ENCODE data around the gene RAB5IF.
"Not testable (repeated sequence)": the region's sequence is repeated elsewhere in the genome, so short reads cannot be mapped to it uniquely, and the experiment has no call there.

RAB5IF gene

DNA sequence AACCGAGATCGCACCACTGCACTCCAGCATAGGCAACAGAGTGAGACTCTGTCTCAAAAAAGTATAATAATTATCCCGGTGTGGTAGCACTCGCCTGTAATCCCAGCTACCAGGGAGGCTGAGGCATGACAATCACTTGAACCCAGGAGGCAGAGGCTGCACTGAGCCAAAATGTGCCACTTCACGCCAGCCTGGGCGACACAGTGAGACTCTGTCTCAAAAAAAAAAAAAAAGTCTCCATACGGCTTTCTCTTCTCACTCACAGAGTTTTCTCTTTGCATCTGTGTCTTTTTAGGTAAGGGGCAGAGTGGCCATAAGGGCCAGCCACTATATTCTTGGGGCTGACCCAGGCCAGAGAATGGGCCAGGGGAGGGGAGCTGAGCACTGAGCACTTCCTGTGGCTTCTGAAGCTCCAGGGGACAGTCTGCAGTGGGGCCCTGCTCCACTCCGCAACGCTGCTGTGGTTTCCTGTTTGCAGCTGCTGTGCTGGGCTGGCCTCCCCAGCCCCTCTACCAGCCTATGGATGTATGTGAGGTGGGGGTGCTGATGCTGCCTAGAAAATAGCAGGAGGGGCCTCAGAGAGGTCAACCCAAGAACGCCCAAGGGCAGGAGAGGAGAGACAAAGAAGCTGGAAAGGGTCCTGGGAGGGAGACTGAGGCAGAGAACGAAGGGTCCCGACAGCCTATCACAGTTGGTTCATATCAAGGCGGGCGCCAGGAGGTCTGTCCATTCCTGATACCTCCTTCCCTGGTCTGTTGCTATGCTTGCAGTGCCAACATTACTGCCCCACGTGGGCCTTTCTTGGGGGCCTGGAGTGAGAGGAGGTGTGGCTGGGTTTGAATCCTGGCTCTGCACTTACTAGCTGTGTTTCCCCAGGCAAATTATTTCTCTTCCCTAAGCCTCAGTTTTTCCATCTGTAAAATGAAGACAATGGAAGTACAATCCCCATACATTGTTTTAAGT is 24.4 kb downstream of the RAB5IF start:
- peak; percentile 62 for DNase-seq (ENCODE audit: low spot score)

DNA sequence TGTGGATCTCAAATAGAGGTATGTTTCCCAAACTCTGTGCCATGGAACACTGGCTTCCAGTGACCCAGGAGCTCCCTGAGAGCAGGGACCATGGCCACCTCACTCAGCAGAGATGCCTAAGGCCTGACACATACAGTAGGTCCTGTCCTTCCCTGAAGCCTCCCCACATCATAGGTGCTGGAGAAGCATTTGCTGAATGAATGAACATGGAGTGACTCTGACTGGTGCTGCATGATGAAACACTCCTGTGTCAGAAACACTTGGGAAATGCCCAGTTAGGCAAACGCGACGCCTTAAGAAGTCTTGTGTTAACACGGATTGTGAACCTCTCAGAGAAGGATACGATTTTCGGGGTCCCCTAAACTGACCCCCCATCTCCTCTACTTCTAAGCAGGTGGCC is 26.1 kb downstream of the RAB5IF start:
- DNase-seq (ENCODE audit: low spot score) = no peak

DNA sequence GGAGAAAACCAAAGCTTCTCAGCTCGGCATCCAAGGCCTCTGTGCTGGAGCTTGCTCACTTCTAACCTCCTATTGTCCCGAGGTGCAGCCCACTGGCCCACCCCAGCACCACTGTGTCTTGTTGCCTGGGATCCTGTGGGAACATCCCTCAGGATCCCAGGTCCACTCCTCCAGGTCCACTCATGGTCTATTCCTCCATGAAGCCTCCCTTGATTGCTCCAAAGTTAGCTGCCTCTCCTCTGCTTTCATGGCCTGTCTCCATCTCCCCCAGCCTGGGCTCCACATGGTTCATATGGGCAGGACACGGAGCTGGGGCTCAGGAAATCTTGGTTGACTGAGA is 26.5 kb downstream of the RAB5IF start:
- DNase-seq (ENCODE audit: low spot score) = no peak

DNA sequence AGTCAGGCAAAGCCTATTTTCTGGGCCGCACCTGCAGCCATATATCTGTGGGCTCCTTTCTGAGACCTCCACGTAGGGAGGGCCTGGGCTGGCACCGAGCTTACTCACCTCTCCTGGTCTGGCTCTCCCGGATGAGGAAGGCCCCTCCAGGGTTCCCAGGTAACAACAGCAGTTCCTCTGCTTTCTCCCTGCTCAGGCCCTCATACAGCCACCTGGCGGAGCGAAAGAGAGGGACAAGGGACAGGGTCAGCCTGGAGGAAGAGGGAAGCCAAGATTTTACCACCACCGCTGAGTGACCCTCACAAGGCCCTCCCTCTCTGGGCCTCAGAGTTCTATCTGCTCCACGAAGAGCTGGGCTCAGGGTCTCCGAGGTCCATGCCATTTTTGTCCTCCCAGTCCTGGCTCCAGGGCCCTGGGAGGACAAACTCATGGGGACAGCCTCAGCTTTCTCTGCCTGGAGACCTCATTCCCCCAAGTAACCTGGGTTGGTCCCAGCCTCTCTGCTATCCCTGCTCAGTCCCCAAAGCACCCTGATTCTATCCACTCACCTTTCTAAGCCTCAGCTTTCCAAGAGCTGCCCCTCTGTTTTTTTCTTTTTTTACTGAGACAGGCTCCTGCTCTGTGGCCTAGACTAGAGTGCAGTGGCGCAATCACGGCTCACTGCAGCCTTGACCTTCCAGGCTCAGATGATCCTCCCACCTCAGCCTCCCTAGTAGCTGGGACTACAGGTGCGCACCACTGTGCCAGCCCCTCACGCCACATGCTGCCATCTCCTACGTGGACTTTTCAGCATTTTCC is 27.1 kb downstream of the RAB5IF start:
- DNase-seq (ENCODE audit: low spot score) = no peak

DNA sequence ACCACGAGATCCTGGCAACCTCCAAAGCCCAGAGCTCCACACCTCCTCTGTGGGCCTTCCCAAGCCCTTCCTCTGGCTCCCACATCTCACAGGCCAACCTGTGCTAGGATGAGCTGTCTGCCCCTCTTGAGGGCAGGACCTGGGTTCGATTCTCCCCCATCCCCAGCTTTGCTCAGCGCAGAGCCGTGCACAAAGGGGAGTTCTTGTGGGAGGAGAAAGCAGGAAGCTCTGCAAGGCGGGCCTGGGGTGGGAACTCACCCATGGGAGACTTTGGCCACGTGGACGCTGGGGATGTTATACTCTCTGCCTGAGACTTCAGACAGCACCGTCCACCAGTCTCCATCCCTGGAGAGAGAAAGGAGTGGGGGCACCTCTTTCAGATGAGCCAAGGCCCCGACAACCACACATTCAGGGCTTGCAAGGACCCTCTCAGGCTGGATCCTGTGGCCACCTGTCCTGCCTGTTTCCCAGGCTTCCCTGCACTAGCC is 27.8 kb downstream of the RAB5IF start:
- no peak for DNase-seq (ENCODE audit: low spot score)

DNA sequence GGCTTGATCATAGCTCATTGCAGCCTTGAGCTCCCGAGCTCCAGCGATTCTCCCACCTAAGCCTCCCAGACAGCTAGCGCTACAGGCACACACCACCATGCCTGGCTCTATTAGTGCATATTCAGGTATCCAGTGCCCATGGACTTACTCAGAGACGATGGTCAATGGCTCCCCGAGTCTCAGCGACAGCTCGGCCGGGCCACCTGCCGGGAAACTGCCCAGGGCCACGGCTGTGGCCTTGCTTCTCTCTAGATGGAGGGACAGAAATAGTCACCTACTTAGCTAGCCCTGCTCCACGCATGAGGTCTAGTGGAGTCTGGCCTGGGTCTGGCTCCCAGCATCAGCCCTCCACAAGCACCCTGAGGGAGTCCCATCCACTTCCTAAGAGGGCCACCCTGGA is 28.8 kb downstream of the RAB5IF start:
- no peak for DNase-seq (ENCODE audit: low spot score)

DNA sequence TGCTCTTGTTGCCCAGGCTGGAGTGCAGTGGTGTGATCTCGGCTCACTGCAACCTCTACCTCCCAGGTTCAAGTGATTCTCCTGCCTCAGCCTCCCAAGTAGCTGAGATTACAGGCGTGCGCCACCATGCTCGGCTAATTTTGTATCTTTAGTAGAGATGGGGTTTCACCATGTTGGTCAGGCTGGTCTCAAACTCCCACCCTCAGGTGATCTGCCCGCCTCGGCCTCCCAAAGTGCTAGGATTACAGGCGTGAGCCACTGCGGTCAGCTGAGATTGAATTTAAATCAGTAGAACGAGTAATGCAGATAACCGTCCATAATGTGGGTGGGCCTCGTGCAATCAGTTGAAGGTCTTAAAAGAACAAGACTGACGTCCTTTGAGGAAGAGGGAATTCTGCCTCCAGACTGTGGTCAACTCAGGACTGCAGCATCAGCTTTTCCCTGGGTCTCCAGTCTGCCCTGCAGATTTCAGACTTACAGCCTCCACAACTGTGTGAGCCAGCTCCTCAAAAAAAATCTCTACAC is 33.4 kb downstream of the RAB5IF start:
- not testable (repeated sequence) for DNase-seq (ENCODE audit: low spot score)

DNA sequence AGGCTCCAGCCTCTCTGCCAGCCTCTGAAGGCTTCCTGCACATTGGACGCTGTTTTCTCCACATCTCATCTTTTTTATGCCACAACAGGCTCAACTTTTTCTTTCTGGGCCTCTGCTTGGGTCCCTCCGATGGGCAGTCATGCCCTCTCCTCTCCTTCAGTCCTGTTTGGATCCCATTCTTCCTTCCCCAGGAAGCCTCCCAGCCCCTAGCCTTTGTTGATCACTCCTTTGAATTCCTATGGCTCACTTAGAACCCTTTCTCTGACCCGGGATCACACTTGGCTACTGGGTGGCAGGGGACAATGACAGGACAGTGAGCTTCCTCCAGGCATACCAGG is 35.9 kb downstream of the RAB5IF start:
- no peak for DNase-seq (ENCODE audit: low spot score)

DNA sequence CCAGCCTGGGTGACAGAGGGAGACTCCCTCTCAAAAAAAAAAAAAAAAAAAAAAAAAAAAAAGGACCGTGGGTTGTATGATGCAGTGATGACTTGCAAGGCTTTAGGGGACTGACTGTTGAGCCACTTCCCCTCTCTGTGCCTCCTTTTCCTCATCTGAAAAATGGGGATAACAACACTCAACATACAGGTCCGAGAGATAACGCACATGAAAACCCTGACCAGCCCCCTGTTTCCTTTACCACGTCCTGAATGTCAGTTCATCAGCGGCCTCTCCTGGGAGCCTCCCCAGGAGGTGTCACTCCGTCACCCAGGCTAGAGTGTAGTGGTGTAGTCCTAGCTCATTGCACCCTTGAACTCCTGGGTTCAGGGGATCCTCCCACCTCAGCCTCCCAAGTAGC is 36.6 kb downstream of the RAB5IF start:
- no peak for DNase-seq (ENCODE audit: low spot score)

DNA sequence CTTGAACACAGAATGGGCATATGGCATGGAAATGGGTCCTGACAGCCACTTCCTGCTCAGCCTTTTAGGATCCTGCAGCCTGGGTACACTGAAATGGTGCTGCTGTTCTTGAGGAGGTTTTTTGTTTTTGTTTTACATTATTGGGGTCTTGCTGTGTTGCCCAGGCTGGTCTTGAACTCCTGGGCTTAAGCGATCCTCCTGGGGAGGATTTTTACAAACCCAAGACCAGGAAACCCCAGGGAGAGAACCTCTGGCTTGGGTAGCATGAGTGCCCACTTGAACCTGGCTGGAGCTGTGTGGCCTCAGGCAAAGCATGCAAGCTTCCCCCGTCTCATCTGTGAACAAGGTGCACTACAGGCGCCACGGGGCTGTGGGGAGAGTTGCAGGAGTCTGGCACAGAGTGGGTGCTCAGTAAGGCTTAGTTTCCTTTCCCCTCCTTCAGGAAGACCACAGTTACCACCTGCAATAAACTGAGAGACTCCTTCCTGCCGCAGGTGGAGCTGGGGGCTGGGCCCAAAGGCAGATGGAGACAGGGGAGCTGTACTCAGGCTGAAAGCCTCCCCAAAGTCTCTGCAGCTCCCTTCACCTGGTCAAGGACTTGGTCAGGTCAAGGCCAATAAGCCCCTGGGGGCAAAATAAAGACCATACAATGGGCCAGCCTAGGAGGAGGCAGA is 38.6 kb downstream of the RAB5IF start:
- peak; percentile 68 for DNase-seq (ENCODE audit: low spot score)

DNA sequence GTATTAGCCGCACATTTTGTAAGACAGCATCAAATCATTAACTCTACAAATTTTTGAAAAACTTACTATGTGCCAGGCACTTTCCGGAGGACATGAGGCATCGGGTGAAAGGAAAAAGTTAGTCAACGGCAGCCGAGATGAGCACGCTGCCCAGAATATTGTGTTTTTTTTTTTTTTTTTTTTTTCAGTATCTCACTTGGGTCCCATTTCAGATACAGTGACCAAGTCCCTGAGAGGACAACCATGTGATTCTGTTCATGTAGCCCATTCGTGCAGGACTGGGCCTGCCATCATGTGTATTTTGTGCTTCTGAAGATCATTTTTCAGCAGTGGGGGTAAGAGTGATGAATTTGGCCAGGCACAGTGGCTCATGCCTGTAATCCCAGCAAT is 39.1 kb downstream of the RAB5IF start:
- peak; percentile 58 for DNase-seq (ENCODE audit: low spot score)

DNA sequence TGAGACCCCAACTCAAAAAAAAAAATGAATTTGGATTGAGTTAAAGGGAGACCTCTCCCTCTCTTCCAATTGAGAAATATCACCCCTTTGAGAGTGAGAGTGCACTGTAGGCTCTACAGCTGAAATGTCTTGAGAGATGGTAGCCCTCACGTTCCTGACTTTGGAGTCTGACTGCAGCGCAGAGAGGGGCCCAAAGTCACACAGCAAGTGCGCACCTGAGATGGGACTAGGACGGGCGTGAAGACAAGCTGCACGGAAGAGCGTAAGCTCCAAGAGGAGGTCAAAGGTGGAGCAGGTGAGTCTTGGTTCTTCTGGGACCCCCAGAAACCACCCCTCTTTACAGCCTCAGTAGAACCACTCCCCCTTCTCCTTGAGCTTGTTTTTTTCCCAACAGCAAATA is 39.8 kb downstream of the RAB5IF start:
- no peak for DNase-seq (ENCODE audit: low spot score)

DNA sequence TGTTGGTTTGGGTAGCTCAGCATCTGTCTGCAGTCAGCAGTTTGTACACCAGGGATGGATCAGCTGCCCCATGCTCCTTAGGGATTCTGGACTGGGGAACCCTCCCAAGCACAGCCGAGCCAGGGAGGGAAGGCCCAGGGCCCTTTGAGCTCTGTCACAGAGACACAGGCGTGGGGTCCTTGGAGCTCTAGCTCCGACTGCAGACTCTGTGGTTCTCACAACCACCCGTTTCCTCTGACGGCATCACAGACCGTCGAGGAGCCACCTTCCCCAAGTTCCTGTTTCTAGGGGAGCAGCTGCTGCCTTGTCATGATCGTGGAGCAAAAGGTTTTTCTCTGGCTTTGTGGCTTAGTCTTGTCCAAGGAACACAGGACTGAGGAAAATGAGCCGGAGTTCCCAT is 40.4 kb downstream of the RAB5IF start, which contains the start of gene SLA2:
Gene SLA2 (minus strand): TSS at position 199 of the 400 bp plus-strand sequence. CDS start 4,861 bp downstream, outside the sequence.
- DNase-seq (ENCODE audit: low spot score) = peak; percentile 75

DNA sequence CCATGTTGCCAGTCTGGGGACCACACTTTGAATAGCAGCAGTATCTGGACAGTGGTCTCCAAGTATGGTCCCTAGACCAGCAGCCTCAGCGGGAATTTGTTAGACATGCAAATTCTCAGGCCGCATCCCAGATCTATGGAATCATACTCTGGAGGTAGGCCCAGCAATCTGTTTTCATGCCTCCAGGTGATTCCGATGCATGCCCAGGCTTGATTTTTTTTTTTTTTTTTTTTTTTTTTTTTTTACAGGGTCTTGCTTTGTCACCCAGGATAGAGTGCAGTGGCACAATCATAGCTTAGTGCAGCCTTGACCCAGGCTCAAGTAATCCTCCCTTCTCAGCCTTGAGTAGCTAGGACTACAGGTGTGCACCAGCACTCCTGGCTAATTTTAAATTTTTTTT is 41.1 kb downstream of the RAB5IF start:
- DNase-seq (ENCODE audit: low spot score) = no peak

DNA sequence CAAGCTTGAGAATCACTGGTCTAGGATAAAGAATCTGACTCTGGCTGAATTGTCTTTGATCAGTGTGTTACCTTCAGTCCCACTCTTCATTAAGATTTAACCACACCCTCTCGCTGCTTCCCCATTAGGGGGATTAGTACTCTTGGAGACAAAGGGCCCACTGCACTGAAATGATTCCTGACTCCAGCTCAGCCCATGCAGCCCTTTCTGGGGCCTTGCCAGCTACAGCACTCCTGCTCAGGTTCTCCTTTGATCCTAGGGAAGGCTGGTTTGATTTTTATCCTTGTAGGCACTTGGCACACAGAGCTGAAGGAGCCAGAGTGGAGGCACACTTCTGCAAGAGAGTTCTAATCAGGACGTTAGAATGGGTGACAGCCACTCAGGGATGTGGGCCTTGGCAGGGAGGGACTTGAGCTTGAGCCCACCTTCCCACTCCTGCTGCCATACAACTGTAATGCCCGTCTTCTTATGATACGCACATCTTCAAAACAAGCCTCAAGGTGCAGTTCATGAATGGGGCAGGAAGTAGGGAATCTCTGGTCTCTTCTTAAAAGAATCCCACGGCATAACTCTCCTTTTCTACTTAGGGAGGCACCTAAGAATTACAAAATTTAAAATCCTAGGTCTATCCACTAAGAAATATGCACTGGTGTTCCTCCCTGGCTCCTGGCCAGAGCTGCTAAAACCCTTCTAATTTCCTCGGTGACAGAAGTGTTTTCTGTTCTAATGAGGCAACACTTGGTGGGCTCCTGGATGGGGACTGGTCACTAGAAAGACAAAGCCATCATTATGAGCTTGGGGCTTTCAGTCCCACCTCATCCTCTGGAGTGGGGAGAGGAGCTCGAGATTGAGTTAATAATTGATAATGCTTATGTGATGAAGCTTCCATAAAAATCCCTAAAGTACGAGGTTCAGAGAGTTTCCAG is 41.9 kb downstream of the RAB5IF start:
- no peak for DNase-seq (ENCODE audit: low spot score)

DNA sequence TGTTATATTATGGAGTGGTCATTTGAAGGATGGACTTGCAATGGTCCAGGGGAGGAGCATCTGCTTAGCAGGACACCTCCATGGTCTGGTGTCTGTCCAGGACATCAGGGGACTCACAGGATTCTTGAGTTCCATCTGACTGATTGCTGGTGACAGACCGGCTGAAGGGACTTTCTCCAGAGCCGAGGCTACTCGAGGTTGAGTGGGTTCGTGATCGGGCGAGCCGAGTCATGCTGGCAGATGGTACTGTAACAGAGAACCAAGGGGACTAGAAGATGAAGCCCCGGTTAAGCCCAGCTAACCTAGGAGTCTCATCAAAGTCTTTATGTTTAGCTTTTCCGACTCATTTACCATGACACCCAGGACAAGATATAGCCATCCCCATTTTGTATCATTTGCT is 47.9 kb downstream of the RAB5IF start:
- DNase-seq (ENCODE audit: low spot score) = no peak

DNA sequence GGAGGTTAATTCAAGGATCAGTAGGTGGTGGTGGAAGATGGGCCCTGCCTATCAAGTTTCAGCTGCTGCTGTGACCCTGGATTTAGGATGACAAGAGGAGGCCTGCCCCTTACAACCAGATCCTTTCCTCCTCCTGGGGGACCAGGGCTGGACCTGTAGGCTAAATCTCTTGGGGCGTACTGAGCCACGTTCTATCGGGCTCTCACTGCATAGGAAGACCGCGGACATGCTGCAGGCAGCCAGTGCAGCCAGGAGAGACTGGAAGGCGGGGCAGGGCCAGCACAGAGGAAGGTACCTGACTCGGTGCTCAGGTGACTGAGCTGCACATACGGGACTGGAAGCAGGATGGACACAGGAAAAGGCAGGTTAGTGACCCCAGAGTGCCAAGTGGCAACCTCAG is 48.9 kb downstream of the RAB5IF start:
- no peak for DNase-seq (ENCODE audit: low spot score)

DNA sequence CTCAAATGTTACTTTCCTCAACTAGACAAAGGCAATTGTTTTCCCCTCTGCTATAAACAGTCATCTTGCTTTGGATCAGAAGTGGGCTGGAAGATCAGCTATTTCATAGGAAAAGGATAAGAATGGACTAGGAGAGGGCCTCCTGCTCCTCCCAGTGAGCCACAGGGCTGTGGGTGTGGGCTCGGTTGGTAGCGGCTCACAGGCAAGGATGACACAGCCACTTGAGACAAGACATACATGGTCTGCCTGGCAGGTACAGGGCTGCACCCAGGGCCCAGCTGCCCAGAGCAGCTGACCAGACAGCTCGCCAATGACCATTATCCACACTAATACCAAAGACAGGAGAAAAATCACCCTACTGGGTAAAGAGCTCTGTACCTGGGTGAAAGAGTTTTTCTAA is 49.4 kb downstream of the RAB5IF start:
- DNase-seq (ENCODE audit: low spot score) = no peak

DNA sequence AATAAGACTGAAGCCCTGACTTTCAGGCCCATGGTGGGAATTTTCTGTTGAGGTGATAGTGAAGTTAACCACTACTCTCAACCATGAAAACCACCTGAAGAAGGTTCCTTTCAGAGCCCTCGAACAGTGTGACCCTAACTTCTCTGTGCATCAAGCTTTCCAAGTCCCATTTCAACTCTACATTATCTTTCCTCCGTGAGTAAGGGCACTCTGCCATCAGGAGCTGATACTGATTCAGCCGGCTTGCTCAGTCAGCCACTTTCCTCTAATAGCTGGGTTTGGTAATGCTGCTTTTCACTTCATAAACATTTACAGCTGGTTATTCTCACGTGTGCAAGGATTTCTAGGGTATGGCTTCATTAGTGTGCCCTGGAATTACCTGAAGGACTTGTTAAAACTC is 51.2 kb downstream of the RAB5IF start:
- DNase-seq (ENCODE audit: low spot score) = no peak

DNA sequence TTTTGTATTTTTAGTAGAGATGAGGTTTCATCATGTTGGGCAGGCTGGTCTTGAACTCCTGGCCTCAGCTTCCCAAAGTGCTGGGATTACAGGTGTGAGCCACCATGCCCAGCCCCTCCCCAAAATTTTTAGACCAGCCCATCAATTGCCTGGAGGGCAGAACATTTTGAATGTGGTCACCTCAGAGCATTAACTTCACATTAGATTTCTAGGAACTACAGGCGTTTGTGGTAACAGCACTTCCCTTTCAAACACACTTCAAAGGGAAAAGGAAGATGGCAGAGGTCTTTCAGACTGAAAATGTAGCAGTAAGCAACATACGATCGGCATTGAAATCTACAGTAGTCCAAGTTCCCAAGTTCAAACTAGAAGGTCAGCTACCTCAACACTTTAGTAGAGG is 52.7 kb downstream of the RAB5IF start:
- peak; percentile 46 for DNase-seq (ENCODE audit: low spot score)

All from activated CD4-positive, alpha-beta T cell treated with anti-CD3 and anti-CD28 coated beads, Interleukin-2, Interleukin-4, amounts not matched to agents 100 ng/mL and 50 ng/mL, durations not matched to agents 16 hours and 8 hours (primary cell).